WI38 (cell line): ENCODE measurements around the gene TM4SF18.

ENCODE experiments used
- H3K4me3 ChIP-seq: 2 replicates; pipeline ENCODE4 v1.5.1; 2011; ENCODE audit warnings: low read depth, mild to moderate bottlenecking, control low read depth, low read length
- CTCF ChIP-seq: IDR thresholded peaks from 2 replicates; pipeline ENCODE4 v1.5.1; 2012; ENCODE audit warnings: low read depth, mild to moderate bottlenecking, control low read depth, low read length

Gene TM4SF18

GRCh38 chr3:149278911-149279310 is 54.5 kb downstream of the TM4SF18 start:
- no peak for TF ChIP-seq CTCF
- H3K4me3 ChIP-seq: no peak overlapping the region

DNA sequence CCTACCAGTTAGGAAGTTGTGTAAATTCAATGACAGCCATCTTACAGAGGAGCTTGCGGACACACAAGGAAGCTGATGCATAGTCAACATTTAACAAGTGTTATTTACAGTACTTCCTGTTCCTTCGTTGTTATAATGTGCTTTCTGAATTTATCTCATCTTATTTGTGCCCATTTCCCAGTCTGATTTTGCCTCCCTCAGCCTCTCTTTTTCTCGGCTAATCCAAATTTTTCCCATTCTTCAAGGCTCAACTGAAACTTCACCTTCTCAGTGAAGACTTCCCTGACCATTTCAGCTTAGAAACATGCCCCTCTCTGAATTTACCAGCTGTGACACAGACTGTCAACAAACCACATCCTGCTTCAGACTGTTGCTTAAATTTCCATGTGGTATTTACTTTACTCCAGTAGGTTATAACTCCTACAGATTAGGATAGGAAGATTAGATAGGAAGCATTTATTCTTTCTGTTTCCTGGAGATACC is 56.1 kb downstream of the TM4SF18 start:
- no peak overlapping the region for H3K4me3 ChIP-seq
- no peak for TF ChIP-seq CTCF

DNA sequence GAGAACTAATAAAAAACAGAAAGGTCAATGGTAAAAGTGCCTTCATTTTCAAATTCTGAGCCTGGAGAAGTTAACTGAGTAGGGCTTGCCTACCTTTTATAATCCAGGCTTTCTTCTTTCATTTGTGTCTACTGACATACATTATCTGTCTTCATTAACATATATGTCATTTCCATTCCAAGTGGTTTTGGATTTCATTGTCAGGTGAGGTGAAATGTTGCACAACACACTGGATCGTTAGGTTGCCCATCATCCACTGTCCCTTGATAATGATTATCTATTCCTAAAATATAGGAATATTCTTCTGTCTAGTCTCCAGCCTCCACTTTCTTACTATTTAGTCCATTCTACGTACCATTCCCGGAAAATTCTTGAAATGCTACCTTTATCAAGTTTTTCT is 56.8 kb downstream of the TM4SF18 start:
- TF ChIP-seq CTCF: no peak

DNA sequence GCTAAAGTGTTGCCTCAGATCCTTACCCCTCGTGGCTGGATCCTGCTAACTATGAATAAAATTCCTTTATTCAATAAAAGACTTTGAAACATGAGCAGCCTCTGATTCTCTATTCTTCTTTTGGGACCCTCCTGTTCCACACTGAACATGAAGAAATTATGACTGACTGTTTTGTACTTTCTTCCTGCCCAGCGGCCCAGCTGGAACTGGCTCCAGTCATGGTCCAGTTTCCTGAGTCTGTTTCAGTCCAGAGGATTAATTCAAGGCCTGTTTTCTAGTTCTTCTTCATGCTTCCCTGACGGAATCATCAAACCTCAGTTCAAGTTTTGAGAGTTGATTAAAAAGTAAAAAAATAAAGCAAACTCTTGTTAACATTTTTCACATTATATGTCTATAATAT is 59.2 kb downstream of the TM4SF18 start:
- H3K4me3 ChIP-seq: no peak overlapping the region

More for the DNA sequence above, 56.8 kb downstream of the TM4SF18 start:
- no peak overlapping the region for H3K4me3 ChIP-seq

GRCh38 chr3:149273096-149273751 is 60.2 kb downstream of the TM4SF18 start:
- peak; percentile 84 for TF ChIP-seq CTCF
- H3K4me3 ChIP-seq: no peak overlapping the region

More for the DNA sequence above, 59.2 kb downstream of the TM4SF18 start:
- no peak for TF ChIP-seq CTCF

DNA sequence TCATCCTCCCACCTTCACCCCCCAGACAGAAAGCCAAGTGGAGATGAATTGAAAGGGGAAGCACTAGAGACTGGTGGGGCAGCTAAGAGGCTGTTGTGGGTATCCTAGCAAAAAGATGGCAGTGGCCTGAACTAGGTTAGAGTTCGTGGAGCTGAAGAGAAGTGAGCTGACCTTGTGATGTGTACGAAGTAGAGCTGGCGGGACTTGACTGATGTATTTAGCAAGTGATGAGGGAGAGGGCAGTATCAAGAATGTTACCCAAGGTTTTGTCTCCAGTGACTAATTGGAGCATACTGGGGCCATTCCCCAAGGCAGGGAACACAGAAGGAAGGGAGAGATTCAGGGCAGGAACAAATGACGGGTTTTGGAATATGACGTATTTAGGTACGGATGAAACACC is 61.8 kb downstream of the TM4SF18 start:
- TF ChIP-seq CTCF: no peak
- no peak overlapping the region for H3K4me3 ChIP-seq

DNA sequence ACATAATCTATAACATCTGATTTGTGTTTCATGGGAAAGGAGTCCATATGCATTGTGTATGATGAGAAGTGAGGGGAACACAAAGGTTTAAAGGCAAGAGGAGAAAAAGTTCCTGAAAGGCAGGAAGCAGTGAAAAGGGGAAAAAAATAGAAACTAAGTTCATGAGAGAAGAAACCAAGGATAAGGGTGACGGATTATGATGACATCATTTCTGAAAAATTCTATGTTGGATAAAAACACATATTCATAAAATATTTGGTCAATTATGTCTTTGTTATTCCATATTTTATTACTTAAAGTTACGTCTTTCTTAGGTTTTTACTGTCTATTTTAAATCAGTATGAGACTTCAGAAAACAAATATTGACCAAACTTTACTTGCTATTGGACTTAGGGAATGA is 63.3 kb downstream of the TM4SF18 start:
- no peak overlapping the region for H3K4me3 ChIP-seq
- no peak for TF ChIP-seq CTCF
